IgD-negative memory B cell (primary cell): ENCODE data around the gene STK17A. TPM values are rescaled to one million over a fixed set of nuclear protein-coding genes. Genes with fewer than 3 reads are reported as not detected.
A peak's percentile ranks its signal among the peaks of the same experiment; 100 is the strongest.
"Not testable (repeated sequence)": the region's sequence is repeated elsewhere in the genome, so short reads cannot be mapped to it uniquely, and the experiment has no call there.

Source experiments
- H3K27ac Mint-ChIP-seq, 3 donors: one replicate each; pipeline ENCODE4 v1.8.0; 2020 to 2022; ENCODE audit warnings: mild to moderate bottlenecking in 3 of 3, mixed read lengths in 3 of 3, moderate library complexity in 1 of 3
- H3K27me3 Mint-ChIP-seq: one replicate; pipeline ENCODE4 v1.8.0; 2021; ENCODE audit warnings: mixed read lengths
- H3K36me3 Mint-ChIP-seq: one replicate; pipeline ENCODE4 v1.8.0; 2020; ENCODE audit warnings: mild to moderate bottlenecking, mixed read lengths
- H3K4me1 Mint-ChIP-seq, 3 donors: one replicate each; pipeline ENCODE4 v1.8.0; 2020 to 2022; ENCODE audit warnings: mixed read lengths in 3 of 3, mild to moderate bottlenecking in 1 of 3
- H3K4me3 Mint-ChIP-seq, 4 donors: one replicate each; pipeline ENCODE4 v1.8.0; 2020 to 2022; ENCODE audit warnings: mild to moderate bottlenecking in 4 of 4, mixed read lengths in 4 of 4, moderate library complexity in 3 of 4
- H3K9me3 Mint-ChIP-seq, 3 donors: one replicate each; pipeline ENCODE4 v1.8.0; 2020 to 2021; ENCODE audit warnings: mixed read lengths in 3 of 3, mild to moderate bottlenecking in 1 of 3
- polyA plus RNA-seq: library from polyadenylated mRNA; unstranded; fragments of 300-500 nt; fragmentation: Illumina TruSeq; gene quantifications from one replicate; pipeline ENCODE4 v1.2.3, GENCODE V29; 2021

The STK17A gene
- polyA plus RNA-seq, 1 donor from 2014 or later = 175 TPM

- Mint-ChIP-seq H3K36me3 (no peaks in the 10 kb centered on the region), H3K4me3 (peak overlapping the region; percentile 97 to 99 (median 98)), H3K4me1 (peaks cover 21 to 28% (median 22%) of the 10 kb centered on the region in 3 donors), H3K27ac (peak overlapping the region; percentile 95 to 99 (median 96)), H3K27me3 (peaks cover 4% of the 10 kb centered on the region), H3K9me3 (no peaks in the 10 kb centered on the region)
Observed at GRCh38 chr7:43583424-43584194, 701 bp downstream of the STK17A start.

GRCh38 chr7:43584195-43584586, 1.3 kb downstream of the STK17A start:
- Mint-ChIP-seq H3K27ac (peak overlapping the region; percentile 95 to 99 (median 96)), H3K36me3 (no peaks in the 10 kb centered on the region)

GRCh38 chr7:43584733-43585132, 1.8 kb downstream of the STK17A start:
- H3K27ac Mint-ChIP-seq = peak overlapping the region; percentile 95 to 97 (median 96)
- not testable (repeated sequence) for H3K36me3 Mint-ChIP-seq
- H3K4me1 Mint-ChIP-seq = peaks cover 30 to 39% (median 31%) of the 10 kb centered on the region in 3 donors

More at GRCh38 chr7:43584195-43584586, 1.3 kb downstream of the STK17A start:
- no peaks in the 10 kb centered on the region for H3K9me3 Mint-ChIP-seq
- H3K4me1 Mint-ChIP-seq = peaks cover 26 to 34% (median 27%) of the 10 kb centered on the region in 3 donors
- H3K4me3 Mint-ChIP-seq = peak overlapping the region; percentile 97 to 99 (median 98)
- peaks cover 4% of the 10 kb centered on the region for H3K27me3 Mint-ChIP-seq

GRCh38 chr7:43585562-43585961, 2.7 kb downstream of the STK17A start:
- Mint-ChIP-seq H3K4me3 (peak overlapping the region; percentile 97 to 99 (median 98)), H3K4me1 (peaks cover 37 to 43% (median 37%) of the 10 kb centered on the region in 3 donors), H3K27me3 (peaks cover 4% of the 10 kb centered on the region), H3K9me3 (no peaks in the 10 kb centered on the region), H3K36me3 (no peaks in the 10 kb centered on the region), H3K27ac (peak overlapping the region; percentile 95 to 97 (median 96))

More at GRCh38 chr7:43584733-43585132, 1.8 kb downstream of the STK17A start:
- peak overlapping the region; percentile 97 to 99 (median 98) for H3K4me3 Mint-ChIP-seq
- H3K27me3 Mint-ChIP-seq, H3K9me3 Mint-ChIP-seq: not testable (repeated sequence)

GRCh38 chr7:43586251-43586900, 3.5 kb downstream of the STK17A start:
- Mint-ChIP-seq H3K4me1 (peaks cover 42 to 49% (median 43%) of the 10 kb centered on the region in 3 donors), H3K9me3 (no peaks in the 10 kb centered on the region)

GRCh38 chr7:43588477-43589132, 5.7 kb downstream of the STK17A start:
- Mint-ChIP-seq H3K27me3 (no peaks in the 10 kb centered on the region), H3K4me1 (peaks cover 57 to 66% (median 57%) of the 10 kb centered on the region in 3 donors), H3K4me3 (peak overlapping the region; percentile 30 to 83 (median 73)), H3K27ac (peak overlapping the region; percentile 69 to 90 (median 84)), H3K9me3 (no peaks in the 10 kb centered on the region), H3K36me3 (peaks cover 2% of the 10 kb centered on the region)

More at GRCh38 chr7:43586251-43586900, 3.5 kb downstream of the STK17A start:
- Mint-ChIP-seq H3K4me3 (peak overlapping the region; percentile 97 to 99 (median 98)), H3K36me3 (no peaks in the 10 kb centered on the region), H3K27me3 (peaks cover 4% of the 10 kb centered on the region), H3K27ac (peak overlapping the region; percentile 95 to 97 (median 96))

GRCh38 chr7:43589133-43589478, 6.2 kb downstream of the STK17A start:
- peak overlapping the region; percentile 53 to 83 (median 72) for H3K4me3 Mint-ChIP-seq
- H3K9me3 Mint-ChIP-seq = no peaks in the 10 kb centered on the region
- peaks cover 2% of the 10 kb centered on the region for H3K36me3 Mint-ChIP-seq
- peaks cover 62 to 66% (median 62%) of the 10 kb centered on the region in 3 donors for H3K4me1 Mint-ChIP-seq
- no peaks in the 10 kb centered on the region for H3K27me3 Mint-ChIP-seq
- peak overlapping the region; percentile 69 to 92 (median 84) for H3K27ac Mint-ChIP-seq

GRCh38 chr7:43589728-43590127, 6.8 kb downstream of the STK17A start:
- Mint-ChIP-seq H3K9me3 (no peaks in the 10 kb centered on the region), H3K4me3 (peak overlapping the region; percentile 69 to 83 (median 74)), H3K27ac (peak overlapping the region; percentile 69 to 92 (median 84)), H3K27me3 (no peaks in the 10 kb centered on the region), H3K36me3 (peaks cover 2% of the 10 kb centered on the region), H3K4me1 (peaks cover 66 to 73% (median 68%) of the 10 kb centered on the region in 3 donors)

- H3K27me3 Mint-ChIP-seq = no peaks in the 10 kb centered on the region
- H3K36me3 Mint-ChIP-seq = peaks cover 2% of the 10 kb centered on the region
- peak overlapping the region; percentile 15 to 83 (median 48) for H3K4me3 Mint-ChIP-seq
- peak overlapping the region; percentile 2 to 64 (median 5) for H3K27ac Mint-ChIP-seq
- H3K9me3 Mint-ChIP-seq = no peaks in the 10 kb centered on the region
- H3K4me1 Mint-ChIP-seq = peaks cover 67 to 74% (median 73%) of the 10 kb centered on the region in 3 donors
Observed at GRCh38 chr7:43590862-43591557, 8.1 kb downstream of the STK17A start.

GRCh38 chr7:43591558-43592180, 8.8 kb downstream of the STK17A start:
- no peaks in the 10 kb centered on the region for H3K27me3 Mint-ChIP-seq
- peaks cover 62 to 75% (median 69%) of the 10 kb centered on the region in 3 donors for H3K4me1 Mint-ChIP-seq

GRCh38 chr7:43592326-43592725, 9.4 kb downstream of the STK17A start:
- Mint-ChIP-seq H3K27ac (peak overlapping the region; percentile 1 to 74 (median 5)), H3K9me3 (no peaks in the 10 kb centered on the region), H3K4me3 (peak overlapping the region in 2 of 4 donors; percentile 19 to 83)

More at GRCh38 chr7:43591558-43592180, 8.8 kb downstream of the STK17A start:
- peaks cover 2% of the 10 kb centered on the region for H3K36me3 Mint-ChIP-seq
- peak overlapping the region; percentile 1 to 74 (median 5) for H3K27ac Mint-ChIP-seq
- no peaks in the 10 kb centered on the region for H3K9me3 Mint-ChIP-seq
- H3K4me3 Mint-ChIP-seq = peak overlapping the region; percentile 15 to 83 (median 25)

GRCh38 chr7:43593010-43593409, 10.1 kb downstream of the STK17A start:
- peak overlapping the region; percentile 2 to 89 (median 26) for H3K4me3 Mint-ChIP-seq
- H3K27ac Mint-ChIP-seq = peak overlapping the region; percentile 26 to 86 (median 51)
- H3K27me3 Mint-ChIP-seq = no peaks in the 10 kb centered on the region
- H3K4me1 Mint-ChIP-seq = peaks cover 62 to 71% (median 67%) of the 10 kb centered on the region in 3 donors
- H3K9me3 Mint-ChIP-seq = no peaks in the 10 kb centered on the region
- H3K36me3 Mint-ChIP-seq = peaks cover 2% of the 10 kb centered on the region

More at GRCh38 chr7:43592326-43592725, 9.4 kb downstream of the STK17A start:
- Mint-ChIP-seq H3K4me1 (peaks cover 62 to 72% (median 68%) of the 10 kb centered on the region in 3 donors), H3K27me3 (no peaks in the 10 kb centered on the region), H3K36me3 (peaks cover 2% of the 10 kb centered on the region)

- Mint-ChIP-seq H3K27ac (peak overlapping the region; percentile 51 to 86 (median 65)), H3K4me1 (peaks cover 54 to 62% (median 59%) of the 10 kb centered on the region in 3 donors), H3K4me3 (peak overlapping the region in 3 of 4 donors; percentile 62 to 92 (median 89)), H3K27me3 (no peaks in the 10 kb centered on the region), H3K36me3 (peaks cover 4% of the 10 kb centered on the region), H3K9me3 (no peaks in the 10 kb centered on the region)
Observed at GRCh38 chr7:43594020-43594419, 11.1 kb downstream of the STK17A start.

GRCh38 chr7:43596426-43596825, 13.5 kb downstream of the STK17A start:
- not testable (repeated sequence) for H3K27me3 Mint-ChIP-seq, H3K27ac Mint-ChIP-seq, H3K36me3 Mint-ChIP-seq, H3K4me3 Mint-ChIP-seq, H3K9me3 Mint-ChIP-seq
- peaks cover 44 to 56% (median 55%) of the 10 kb centered on the region in 3 donors for H3K4me1 Mint-ChIP-seq
